GM23338 (cell line): ENCODE results near the gene SRF. TPM values are rescaled to one million over a fixed set of nuclear protein-coding genes. Genes with fewer than 3 reads are reported as not detected.

Source experiments
- ATAC-seq: fragments of 200-7000 bp; cut with Tn5 transposase; 3 replicates; pipeline ENCODE4 v1.9.1; 2020
- DNase-seq: peaks from one replicate; pipeline ENCODE4 v3.0.0-alpha.2; 2015; ENCODE audit warnings: low spot score
- H2AFZ ChIP-seq: fragments of 200-600 bp; sonication (generic); 2 replicates; pipeline ENCODE4 v1.8.0; 2016; ENCODE audit warnings: antibody characterized with exemption, mild to moderate bottlenecking, moderate library complexity
- H3F3A ChIP-seq: fragments of 200-600 bp; sonication (generic); replicated peaks from 2 replicates; pipeline ENCODE4 v1.8.0; 2017; ENCODE audit warnings: antibody characterized with exemption, mixed run types, low read depth
- H3K27ac ChIP-seq: fragments of 200-600 bp; sonication (generic); 2 replicates; pipeline ENCODE4 v1.6.1; 2016; ENCODE audit warnings: low read depth
- H3K27me3 ChIP-seq: fragments of 200-600 bp; sonication (generic); 2 replicates; pipeline ENCODE4 v1.8.0; 2016; ENCODE audit warnings: mild to moderate bottlenecking, mixed run types, moderate library complexity; ENCODE audit not compliant: insufficient read depth
- H3K36me3 ChIP-seq: fragments of 200-600 bp; sonication (generic); 2 replicates; pipeline ENCODE4 v1.8.0; 2016; ENCODE audit warnings: mild to moderate bottlenecking; ENCODE audit not compliant: insufficient read depth
- H3K4me1 ChIP-seq: fragments of 200-600 bp; sonication (generic); 2 replicates; pipeline ENCODE4 v1.8.0; 2016; ENCODE audit warnings: mild to moderate bottlenecking, moderate library complexity; ENCODE audit not compliant: insufficient read depth
- H3K4me2 ChIP-seq: fragments of 200-600 bp; sonication (generic); 2 replicates; pipeline ENCODE4 v1.7.1; 2017; ENCODE audit warnings: mixed run types
- H3K4me3 ChIP-seq: fragments of 200-600 bp; sonication (generic); 2 replicates; pipeline ENCODE4 v1.6.1; 2016; ENCODE audit warnings: mixed run types
- H3K79me2 ChIP-seq: fragments of 200-600 bp; sonication (generic); replicated peaks from 2 replicates; pipeline ENCODE4 v1.8.0; 2017; ENCODE audit warnings: mild to moderate bottlenecking; ENCODE audit not compliant: insufficient read depth
- H3K9me2 ChIP-seq: fragments of 200-600 bp; sonication (generic); 2 replicates; pipeline ENCODE4 v1.8.0; 2017; ENCODE audit not compliant: insufficient read depth
- H4K20me1 ChIP-seq: fragments of 200-600 bp; sonication (generic); replicated peaks from 2 replicates; pipeline ENCODE4 v1.8.0; 2017; ENCODE audit warnings: mild to moderate bottlenecking; ENCODE audit not compliant: insufficient read depth
- H3K27ac Mint-ChIP-seq: 2 replicates; pipeline ENCODE4 v1.8.0; 2020; ENCODE audit warnings: inconsistent platforms, mild to moderate bottlenecking, moderate library complexity, mixed read lengths
- H3K27me3 Mint-ChIP-seq: 3 replicates; pipeline ENCODE4 v1.8.0; 2022; ENCODE audit warnings: low read depth, mild to moderate bottlenecking, moderate library complexity, mixed read lengths, inconsistent platforms; ENCODE audit not compliant: insufficient read depth, poor library complexity
- H3K36me3 Mint-ChIP-seq: 3 replicates; pipeline ENCODE4 v1.8.0; 2021; ENCODE audit warnings: low read depth, mild to moderate bottlenecking, inconsistent platforms, moderate library complexity, mixed read lengths
- H3K4me1 Mint-ChIP-seq: 3 replicates; pipeline ENCODE4 v1.8.0; 2020; ENCODE audit warnings: mild to moderate bottlenecking, inconsistent platforms, mixed read lengths
- H3K4me3 Mint-ChIP-seq: 3 replicates; pipeline ENCODE4 v1.8.0; 2021; ENCODE audit warnings: moderate library complexity, mild to moderate bottlenecking, inconsistent platforms, mixed read lengths
- H3K9me3 Mint-ChIP-seq: 3 replicates; pipeline ENCODE4 v1.8.0; 2020; ENCODE audit warnings: moderate library complexity, mild to moderate bottlenecking, inconsistent platforms, mixed read lengths
- CREB1 ChIP-seq: fragments of 250-450 bp; sonication (Bioruptor Pico); IDR thresholded peaks from 2 replicates; pipeline ENCODE4 v1.5.0; 2020; ENCODE audit warnings: low read depth, mild to moderate bottlenecking, moderate library complexity
- EZH2phosphoT487 ChIP-seq: fragments of 200-600 bp; sonication (generic); IDR thresholded peaks from one replicate; pipeline ENCODE4 v1.8.1; 2018; ENCODE audit warnings: antibody characterized with exemption; ENCODE audit not compliant: unreplicated experiment
- STAT1 ChIP-seq: IDR thresholded peaks from one replicate; pipeline ENCODE4 v1.6.1; 2016; ENCODE audit warnings: antibody characterized with exemption; ENCODE audit not compliant: unreplicated experiment
- ZNF114 ChIP-seq: fragments of 250-450 bp; sonication (Bioruptor Pico); IDR thresholded peaks from 2 replicates; pipeline ENCODE4 v1.5.0; 2020; ENCODE audit warnings: mild to moderate bottlenecking, moderate library complexity
- polyA plus RNA-seq: library from polyadenylated mRNA; unstranded; fragments of >200 nt; fragmentation: Nextera tagmentation; extraction: Ambion mirVana; gene quantifications from 2 replicates; pipeline ENCODE4 v1.2.1, GENCODE V29; 2016
- total RNA-seq: library from RNA; depleted of rRNA; stranded (reverse); fragments of >200 nt; shearing (Covaris generic); gene quantifications from 2 replicates; pipeline ENCODE4 v1.2.3, GENCODE V29; 2014
- TF ChIP-seq, protein P1 (sequence below): IDR thresholded peaks from 2 replicates; pipeline ENCODE4 v1.6.1; 2016; ENCODE audit warnings: antibody characterized with exemption
- TF ChIP-seq, protein P2 (sequence below): IDR thresholded peaks from one replicate; pipeline ENCODE4 v1.6.1; 2018; ENCODE audit warnings: antibody characterized with exemption; ENCODE audit not compliant: unreplicated experiment
- TF ChIP-seq, protein P3 (sequence below): fragments of 250-450 bp; sonication (Bioruptor Pico); IDR thresholded peaks from 2 replicates; pipeline ENCODE4 v1.5.0; 2020; ENCODE audit warnings: mild to moderate bottlenecking, moderate library complexity

Gene SRF
- total and polyA plus RNA-seq, 2 experiments from 2014 or later: 9.9 to 54.9 TPM

DNA sequence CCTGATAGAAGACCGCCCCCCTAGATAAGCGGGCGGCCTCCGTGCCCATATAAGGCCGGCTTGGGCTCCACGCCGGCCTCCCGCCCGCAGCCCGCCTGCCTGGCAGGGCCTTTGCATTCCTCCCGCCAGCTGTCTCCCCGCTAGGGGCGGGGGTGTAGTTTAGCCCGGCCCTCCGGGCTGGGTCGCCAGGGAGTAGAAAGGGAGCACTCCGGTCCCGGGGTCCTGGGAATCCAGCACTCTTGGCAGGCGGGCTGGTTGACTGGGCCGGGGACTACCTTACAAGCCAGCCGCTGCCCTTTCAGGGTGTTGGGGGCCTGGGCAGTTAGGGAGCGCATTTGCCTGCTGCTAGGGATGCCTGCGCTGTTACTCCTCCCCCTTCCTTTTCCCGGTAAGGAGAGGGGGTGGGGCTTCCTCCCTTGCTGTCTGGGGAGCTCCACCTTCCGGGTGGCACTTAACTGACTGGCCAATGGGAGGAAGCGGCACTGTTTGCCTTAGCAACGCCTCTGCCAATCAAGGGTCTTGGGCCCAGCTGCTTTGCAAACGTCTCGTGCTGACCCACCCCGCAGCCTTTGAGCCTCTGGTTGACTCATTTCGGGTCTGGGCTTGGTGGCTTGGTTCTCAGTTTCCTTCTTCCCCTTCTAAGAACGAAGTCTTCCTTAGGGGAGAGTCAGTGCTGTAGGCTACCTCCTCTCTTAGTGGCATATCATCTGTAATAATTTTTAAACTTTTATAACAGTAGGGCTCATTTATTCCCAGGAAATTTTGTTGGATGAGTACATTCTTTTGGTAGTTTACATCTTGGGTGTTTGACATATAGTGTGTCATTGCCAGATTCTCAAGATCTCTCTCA is 3.4 kb downstream of the SRF start:
- peaks cover 32% of the 10 kb centered on the region for H3K79me2 ChIP-seq
- peaks cover 19% of the 10 kb centered on the region for H4K20me1 ChIP-seq
- H3K9me2 ChIP-seq: no peaks in the 10 kb centered on the region
- H3K27me3 ChIP-seq: peaks cover 9% of the 10 kb centered on the region
- TF ChIP-seq STAT1 (no peak), CREB1 (no peak), EZH2phosphoT487 (no peak)
- TF ChIP-seq, protein P1, sequence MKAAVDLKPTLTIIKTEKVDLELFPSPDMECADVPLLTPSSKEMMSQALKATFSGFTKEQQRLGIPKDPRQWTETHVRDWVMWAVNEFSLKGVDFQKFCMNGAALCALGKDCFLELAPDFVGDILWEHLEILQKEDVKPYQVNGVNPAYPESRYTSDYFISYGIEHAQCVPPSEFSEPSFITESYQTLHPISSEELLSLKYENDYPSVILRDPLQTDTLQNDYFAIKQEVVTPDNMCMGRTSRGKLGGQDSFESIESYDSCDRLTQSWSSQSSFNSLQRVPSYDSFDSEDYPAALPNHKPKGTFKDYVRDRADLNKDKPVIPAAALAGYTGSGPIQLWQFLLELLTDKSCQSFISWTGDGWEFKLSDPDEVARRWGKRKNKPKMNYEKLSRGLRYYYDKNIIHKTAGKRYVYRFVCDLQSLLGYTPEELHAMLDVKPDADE: no peak
- peak overlapping the region; percentile 50 for H3K27ac ChIP-seq
- ATAC-seq (peak; percentile 56), DNase-seq (peak; percentile 99)
- Mint-ChIP-seq H3K27ac (peak overlapping the region; percentile 94; the same call in 1 of the 2 replicates), H3K9me3 (peaks cover 2% of the 10 kb centered on the region; the same call in 2 of the 3 replicates), H3K4me3 (peak overlapping the region; percentile 88), H3K4me1 (peaks cover 32% of the 10 kb centered on the region), H3K36me3 (peaks cover 61% of the 10 kb centered on the region), H3K27me3 (peaks cover 28% of the 10 kb centered on the region)
- H3K36me3 ChIP-seq: peaks cover 29% of the 10 kb centered on the region
- peaks cover 11% of the 10 kb centered on the region for H3F3A ChIP-seq
- peak overlapping the region; percentile 91 for H3K4me3 ChIP-seq
- peaks cover 14% of the 10 kb centered on the region for H3K4me1 ChIP-seq
- peak overlapping the region; percentile 91 for H3K4me2 ChIP-seq
- H2AFZ ChIP-seq: no peak overlapping the region

DNA sequence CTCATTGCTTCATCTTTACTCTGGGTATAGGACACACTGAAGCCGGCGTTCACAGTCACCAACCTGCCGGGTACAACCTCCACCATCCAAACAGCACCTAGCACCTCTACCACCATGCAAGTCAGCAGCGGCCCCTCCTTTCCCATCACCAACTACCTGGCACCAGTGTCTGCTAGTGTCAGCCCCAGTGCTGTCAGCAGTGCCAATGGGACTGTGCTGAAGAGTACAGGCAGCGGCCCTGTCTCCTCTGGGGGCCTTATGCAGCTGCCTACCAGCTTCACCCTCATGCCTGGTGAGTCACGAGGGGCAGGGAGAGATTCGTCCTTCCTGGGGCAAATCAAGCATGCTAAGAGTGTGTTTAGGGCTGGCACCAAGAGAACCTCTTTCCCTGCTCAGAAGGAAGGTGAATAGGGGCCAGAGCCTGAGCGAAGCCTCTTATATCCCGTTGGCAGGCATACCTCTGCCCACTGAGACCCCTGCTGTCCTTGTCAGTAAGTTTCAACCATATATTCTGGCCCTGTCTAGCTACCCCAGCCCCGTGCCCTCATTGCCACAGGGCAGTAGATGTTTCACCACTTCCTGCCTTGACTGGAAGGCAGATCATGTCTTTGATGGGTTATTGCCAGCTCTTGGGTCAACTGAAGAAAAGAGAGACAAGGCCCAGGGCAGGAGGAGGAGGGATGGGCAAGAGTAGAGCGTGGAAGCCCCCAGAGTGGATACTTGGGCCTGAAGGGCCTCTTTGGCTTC is 4.8 kb downstream of the SRF start:
- Mint-ChIP-seq H3K4me3 (no peak overlapping the region), H3K4me1 (peaks cover 28% of the 10 kb centered on the region), H3K9me3 (no peaks in the 10 kb centered on the region; the same call in 1 of the 3 replicates), H3K27ac (no peak overlapping the region), H3K27me3 (peaks cover 24% of the 10 kb centered on the region), H3K36me3 (peaks cover 61% of the 10 kb centered on the region)
- Histone ChIP-seq H2AFZ (no peak overlapping the region), H3F3A (peaks cover 11% of the 10 kb centered on the region; the same call in 1 of the 2 replicates), H3K4me3 (no peak overlapping the region), H3K4me1 (peaks cover 19% of the 10 kb centered on the region), H3K27ac (peak overlapping the region; percentile 50; the same call in 1 of the 2 replicates), H3K36me3 (peaks cover 29% of the 10 kb centered on the region), H3K27me3 (peaks cover 9% of the 10 kb centered on the region), H3K79me2 (peaks cover 32% of the 10 kb centered on the region), H4K20me1 (peaks cover 19% of the 10 kb centered on the region), H3K9me2 (no peaks in the 10 kb centered on the region), H3K4me2 (no peak overlapping the region)
- no peak for DNase-seq
- no peak for ATAC-seq
- TF ChIP-seq CREB1 (no peak), ZNF114 (CRISPR knock-in tag) (no peak), EZH2phosphoT487 (no peak), STAT1 (no peak)
- TF ChIP-seq, protein P2, sequence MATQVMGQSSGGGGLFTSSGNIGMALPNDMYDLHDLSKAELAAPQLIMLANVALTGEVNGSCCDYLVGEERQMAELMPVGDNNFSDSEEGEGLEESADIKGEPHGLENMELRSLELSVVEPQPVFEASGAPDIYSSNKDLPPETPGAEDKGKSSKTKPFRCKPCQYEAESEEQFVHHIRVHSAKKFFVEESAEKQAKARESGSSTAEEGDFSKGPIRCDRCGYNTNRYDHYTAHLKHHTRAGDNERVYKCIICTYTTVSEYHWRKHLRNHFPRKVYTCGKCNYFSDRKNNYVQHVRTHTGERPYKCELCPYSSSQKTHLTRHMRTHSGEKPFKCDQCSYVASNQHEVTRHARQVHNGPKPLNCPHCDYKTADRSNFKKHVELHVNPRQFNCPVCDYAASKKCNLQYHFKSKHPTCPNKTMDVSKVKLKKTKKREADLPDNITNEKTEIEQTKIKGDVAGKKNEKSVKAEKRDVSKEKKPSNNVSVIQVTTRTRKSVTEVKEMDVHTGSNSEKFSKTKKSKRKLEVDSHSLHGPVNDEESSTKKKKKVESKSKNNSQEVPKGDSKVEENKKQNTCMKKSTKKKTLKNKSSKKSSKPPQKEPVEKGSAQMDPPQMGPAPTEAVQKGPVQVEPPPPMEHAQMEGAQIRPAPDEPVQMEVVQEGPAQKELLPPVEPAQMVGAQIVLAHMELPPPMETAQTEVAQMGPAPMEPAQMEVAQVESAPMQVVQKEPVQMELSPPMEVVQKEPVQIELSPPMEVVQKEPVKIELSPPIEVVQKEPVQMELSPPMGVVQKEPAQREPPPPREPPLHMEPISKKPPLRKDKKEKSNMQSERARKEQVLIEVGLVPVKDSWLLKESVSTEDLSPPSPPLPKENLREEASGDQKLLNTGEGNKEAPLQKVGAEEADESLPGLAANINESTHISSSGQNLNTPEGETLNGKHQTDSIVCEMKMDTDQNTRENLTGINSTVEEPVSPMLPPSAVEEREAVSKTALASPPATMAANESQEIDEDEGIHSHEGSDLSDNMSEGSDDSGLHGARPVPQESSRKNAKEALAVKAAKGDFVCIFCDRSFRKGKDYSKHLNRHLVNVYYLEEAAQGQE: no peak
- TF ChIP-seq, protein P3, sequence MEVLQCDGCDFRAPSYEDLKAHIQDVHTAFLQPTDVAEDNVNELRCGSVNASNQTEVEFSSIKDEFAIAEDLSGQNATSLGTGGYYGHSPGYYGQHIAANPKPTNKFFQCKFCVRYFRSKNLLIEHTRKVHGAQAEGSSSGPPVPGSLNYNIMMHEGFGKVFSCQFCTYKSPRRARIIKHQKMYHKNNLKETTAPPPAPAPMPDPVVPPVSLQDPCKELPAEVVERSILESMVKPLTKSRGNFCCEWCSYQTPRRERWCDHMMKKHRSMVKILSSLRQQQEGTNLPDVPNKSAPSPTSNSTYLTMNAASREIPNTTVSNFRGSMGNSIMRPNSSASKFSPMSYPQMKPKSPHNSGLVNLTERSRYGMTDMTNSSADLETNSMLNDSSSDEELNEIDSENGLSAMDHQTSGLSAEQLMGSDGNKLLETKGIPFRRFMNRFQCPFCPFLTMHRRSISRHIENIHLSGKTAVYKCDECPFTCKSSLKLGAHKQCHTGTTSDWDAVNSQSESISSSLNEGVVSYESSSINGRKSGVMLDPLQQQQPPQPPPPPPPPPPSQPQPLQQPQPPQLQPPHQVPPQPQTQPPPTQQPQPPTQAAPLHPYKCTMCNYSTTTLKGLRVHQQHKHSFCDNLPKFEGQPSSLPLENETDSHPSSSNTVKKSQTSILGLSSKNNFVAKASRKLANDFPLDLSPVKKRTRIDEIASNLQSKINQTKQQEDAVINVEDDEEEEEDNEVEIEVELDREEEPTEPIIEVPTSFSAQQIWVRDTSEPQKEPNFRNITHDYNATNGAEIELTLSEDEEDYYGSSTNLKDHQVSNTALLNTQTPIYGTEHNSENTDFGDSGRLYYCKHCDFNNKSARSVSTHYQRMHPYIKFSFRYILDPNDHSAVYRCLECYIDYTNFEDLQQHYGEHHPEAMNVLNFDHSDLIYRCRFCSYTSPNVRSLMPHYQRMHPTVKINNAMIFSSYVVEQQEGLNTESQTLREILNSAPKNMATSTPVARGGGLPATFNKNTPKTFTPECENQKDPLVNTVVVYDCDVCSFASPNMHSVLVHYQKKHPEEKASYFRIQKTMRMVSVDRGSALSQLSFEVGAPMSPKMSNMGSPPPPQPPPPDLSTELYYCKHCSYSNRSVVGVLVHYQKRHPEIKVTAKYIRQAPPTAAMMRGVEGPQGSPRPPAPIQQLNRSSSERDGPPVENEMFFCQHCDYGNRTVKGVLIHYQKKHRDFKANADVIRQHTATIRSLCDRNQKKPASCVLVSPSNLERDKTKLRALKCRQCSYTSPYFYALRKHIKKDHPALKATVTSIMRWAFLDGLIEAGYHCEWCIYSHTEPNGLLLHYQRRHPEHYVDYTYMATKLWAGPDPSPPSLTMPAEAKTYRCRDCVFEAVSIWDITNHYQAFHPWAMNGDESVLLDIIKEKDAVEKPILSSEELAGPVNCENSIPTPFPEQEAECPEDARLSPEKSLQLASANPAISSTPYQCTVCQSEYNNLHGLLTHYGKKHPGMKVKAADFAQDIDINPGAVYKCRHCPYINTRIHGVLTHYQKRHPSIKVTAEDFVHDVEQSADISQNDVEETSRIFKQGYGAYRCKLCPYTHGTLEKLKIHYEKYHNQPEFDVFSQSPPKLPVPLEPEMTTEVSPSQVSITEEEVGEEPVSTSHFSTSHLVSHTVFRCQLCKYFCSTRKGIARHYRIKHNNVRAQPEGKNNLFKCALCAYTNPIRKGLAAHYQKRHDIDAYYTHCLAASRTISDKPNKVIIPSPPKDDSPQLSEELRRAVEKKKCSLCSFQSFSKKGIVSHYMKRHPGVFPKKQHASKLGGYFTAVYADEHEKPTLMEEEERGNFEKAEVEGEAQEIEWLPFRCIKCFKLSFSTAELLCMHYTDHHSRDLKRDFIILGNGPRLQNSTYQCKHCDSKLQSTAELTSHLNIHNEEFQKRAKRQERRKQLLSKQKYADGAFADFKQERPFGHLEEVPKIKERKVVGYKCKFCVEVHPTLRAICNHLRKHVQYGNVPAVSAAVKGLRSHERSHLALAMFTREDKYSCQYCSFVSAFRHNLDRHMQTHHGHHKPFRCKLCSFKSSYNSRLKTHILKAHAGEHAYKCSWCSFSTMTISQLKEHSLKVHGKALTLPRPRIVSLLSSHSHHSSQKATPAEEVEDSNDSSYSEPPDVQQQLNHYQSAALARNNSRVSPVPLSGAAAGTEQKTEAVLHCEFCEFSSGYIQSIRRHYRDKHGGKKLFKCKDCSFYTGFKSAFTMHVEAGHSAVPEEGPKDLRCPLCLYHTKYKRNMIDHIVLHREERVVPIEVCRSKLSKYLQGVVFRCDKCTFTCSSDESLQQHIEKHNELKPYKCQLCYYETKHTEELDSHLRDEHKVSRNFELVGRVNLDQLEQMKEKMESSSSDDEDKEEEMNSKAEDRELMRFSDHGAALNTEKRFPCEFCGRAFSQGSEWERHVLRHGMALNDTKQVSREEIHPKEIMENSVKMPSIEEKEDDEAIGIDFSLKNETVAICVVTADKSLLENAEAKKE (CRISPR knock-in tag): no peak
